Spleen (tissue), 11 donors: Measurements from ENCODE around the gene CAMTA1. TPM values are rescaled to one million over a fixed set of nuclear protein-coding genes. Genes with fewer than 3 reads are reported as not detected.

Experiments
- DNase-seq: peaks from one replicate; pipeline ENCODE4 v3.0.0-alpha.2; 2020
- H3K27ac ChIP-seq, 8 donors: fragments of 200-600 bp; sonication (generic) in 7 of 8; 1 replicate in 4 of 8; 2 replicates in 4 of 8; pipeline versions ENCODE4 v1.5.0 to v1.8.0; 2016 to 2021; ENCODE audit warnings: inconsistent platforms in 4 of 8, mild to moderate bottlenecking in 4 of 8, moderate library complexity in 1 of 8
- H3K27me3 ChIP-seq, 7 donors: fragments of 200-600 bp; sonication (generic) in 6 of 7; replicated peaks in 1 of 7; 1 replicate in 4 of 7; 2 replicates in 3 of 7; pipeline versions ENCODE4 v1.5.0 to v1.8.0; 2016 to 2021; ENCODE audit warnings: inconsistent platforms in 3 of 7, mild to moderate bottlenecking in 1 of 7
- H3K36me3 ChIP-seq, 6 donors: fragments of 200-600 bp; sonication (generic) in 5 of 6; 1 replicate in 4 of 6; 2 replicates in 2 of 6; pipeline versions ENCODE4 v1.5.0 to v1.8.0; 2016 to 2021; ENCODE audit warnings: inconsistent platforms in 2 of 6
- H3K4me1 ChIP-seq, 6 donors: fragments of 200-600 bp; sonication (generic) in 5 of 6; 1 replicate in 3 of 6; 2 replicates in 3 of 6; pipeline versions ENCODE4 v1.5.0 to v1.8.0; 2016 to 2021; ENCODE audit warnings: inconsistent platforms in 3 of 6
- H3K4me3 ChIP-seq, 8 donors: fragments of 200-600 bp; sonication (generic) in 7 of 8; 1 replicate in 4 of 8; 2 replicates in 4 of 8; pipeline versions ENCODE4 v1.5.0 to v1.8.0; 2016 to 2021; ENCODE audit warnings: inconsistent platforms in 4 of 8, mild to moderate bottlenecking in 4 of 8, moderate library complexity in 2 of 8
- H3K9me3 ChIP-seq, 8 donors: fragments of 200-600 bp; sonication (generic) in 7 of 8; 1 replicate in 4 of 8; 2 replicates in 4 of 8; pipeline versions ENCODE4 v1.5.0 to v1.8.0; 2016 to 2021; ENCODE audit warnings: inconsistent platforms in 4 of 8
- CTCF ChIP-seq, 11 experiments: fragments of 200-600 bp in 7 of 11; fragments of 450-650 bp in 4 of 11; sonication (generic) in 4 of 11; IDR thresholded peaks in 8 of 11; conservative IDR thresholded peaks in 3 of 11; 1 replicate in 7 of 11; 2 replicates in 4 of 11; pipeline versions ENCODE4 v1.4.0 to v1.8.0; 2016 to 2021; ENCODE audit warnings: antibody characterized with exemption in 11 of 11, inconsistent platforms in 4 of 11, mild to moderate bottlenecking in 1 of 11
- POLR2A ChIP-seq, 3 donors: fragments of 450-650 bp; IDR thresholded peaks; one replicate each; pipeline ENCODE4 v1.5.1; 2017; ENCODE audit warnings: antibody characterized with exemption in 3 of 3, mild to moderate bottlenecking in 1 of 3
- POLR2AphosphoS5 ChIP-seq, 3 donors: sonication (generic); formaldehyde crosslinking; IDR thresholded peaks; one replicate each; pipeline ENCODE4 v1.5.1; 2017; ENCODE audit warnings: antibody characterized with exemption in 3 of 3
- WGBS, 5 donors: extraction: QIAGEN DNeasy Blood & Tissue Kit in 3 of 5; methylation state at CpG; one replicate each; pipeline versions ENCODE4 v1.1.5 to v1.1.7; 2013 to 2018; 5-methylcytosine and 5-hydroxymethylcytosine counted together
- intact Hi-C: fragments of 100-400 bp; cut with DNase I; formaldehyde crosslinking; loops from one replicate; pipeline ENCODE4 v1.15.0; 2023; ENCODE audit warnings: low total_unique reads
- polyA plus RNA-seq, 3 donors: library from polyadenylated mRNA; stranded (reverse); fragments of 200-250 nt; gene quantifications; one replicate each; pipeline ENCODE4 v1.2.1, GENCODE V29; 2013
- total RNA-seq, 7 donors: library from RNA; depleted of rRNA in 3 of 7; stranded (reverse); fragments of >200 nt in 3 of 7; fragmentation: NEBNext Ultra II Directional in 4 of 7; extraction: Animal tissue kit (Norgen Biotek cat#: 25700) in 4 of 7; gene quantifications; one replicate each; pipeline versions ENCODE4 v1.1.0 to v1.2.1, GENCODE V29; 2016 to 2021
- donor health status: healthy with polysubstance abuse.
- donor health status: DM: no; HTN: no; CAD: no; lungs with moderate emphysema.
- donor health status: DM: no; HTN: no; CAD: no.
- donor health status: Bipolar disorder and iron deficiency.
- donor health status: healthy.
- donor health status: DM: no; HTN: no; CAD: no.
- donor health status: DM: yes; HTN: yes; CAD: no.

Gene CAMTA1
- total and polyA plus RNA-seq, 10 donors, result 53.0 to 106 (median 77.3) TPM

DNA sequence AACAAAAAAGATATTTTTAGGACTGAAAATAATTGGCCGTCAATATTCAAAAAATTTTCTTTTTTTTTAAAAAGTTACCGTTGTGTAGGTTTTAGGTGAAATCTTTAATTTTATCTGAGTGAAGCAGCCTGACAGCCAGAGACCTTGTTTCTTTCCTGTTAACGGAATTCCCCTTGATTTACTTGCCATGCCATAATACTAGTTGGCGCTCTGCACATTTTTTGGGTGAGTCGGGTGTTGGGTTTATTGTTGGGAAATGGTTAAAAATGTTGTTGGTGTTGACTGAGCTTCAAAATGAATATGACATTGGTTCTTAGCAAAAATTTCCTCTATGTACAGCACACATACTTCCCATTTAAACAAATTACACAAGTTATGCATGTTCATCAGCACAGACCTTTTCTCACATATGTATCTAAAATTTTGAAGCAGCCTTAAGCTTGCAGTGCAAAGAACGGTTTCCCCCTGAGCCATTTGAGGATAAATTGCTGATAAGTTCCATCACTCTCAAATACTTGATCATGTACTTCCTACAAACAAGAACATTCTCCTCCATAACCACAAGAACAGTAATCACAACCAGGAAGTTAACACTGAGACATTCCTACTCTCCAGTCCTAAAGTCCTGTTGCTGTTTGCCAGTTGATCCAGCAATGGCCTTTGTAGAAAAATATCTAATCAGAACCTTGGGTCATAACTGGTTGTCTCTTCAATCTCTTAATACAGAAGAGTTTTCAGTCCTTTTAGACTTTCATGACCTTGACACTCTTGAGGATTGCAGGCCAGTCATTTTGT lies 34.2 kb downstream of the CAMTA1 start:
- 40 to 58% (median 44%) methylated on average over 6 of the region's 6 CpGs for WGBS, 5 donors
- TF ChIP-seq POLR2AphosphoS5 (IDR thresholded peaks at IDR 0.05), result no peak
- no peak for TF ChIP-seq CTCF (IDR thresholded peaks at IDR 0.05 in 8 of 11, conservative IDR thresholded peaks at IDR 0.05 in 3 of 11)
- no peak for TF ChIP-seq POLR2A (IDR thresholded peaks at IDR 0.05)
- Histone ChIP-seq H3K4me3 (no peak overlapping the region), H3K36me3 (no peaks in the 10 kb centered on the region), H3K27me3 (no peaks in the 10 kb centered on the region), H3K27ac (peak overlapping the region; percentile 18 to 75 (median 62)), H3K4me1 (peaks cover 23 to 86% (median 52%) of the 10 kb centered on the region in 6 donors), H3K9me3 (no peaks in the 10 kb centered on the region)
- intact Hi-C loops, result no loop called here
- no peak for DNase-seq

GRCh38 chr1:6820899-6821298 lies 35.6 kb downstream of the CAMTA1 start:
- Histone ChIP-seq H3K27me3 (no peaks in the 10 kb centered on the region), H3K9me3 (no peaks in the 10 kb centered on the region), H3K4me1 (peaks cover 23 to 95% (median 56%) of the 10 kb centered on the region in 6 donors), H3K36me3 (peaks cover 0 to 11% (median 0%) of the 10 kb centered on the region in 6 donors), H3K27ac (peak overlapping the region in 7 of 8 donors; percentile 18 to 75 (median 66)), H3K4me3 (no peak overlapping the region)
- intact Hi-C loops, result no loop called here
- TF ChIP-seq POLR2AphosphoS5 (IDR thresholded peaks at IDR 0.05) (no peak), CTCF (IDR thresholded peaks at IDR 0.05 in 8 of 11, conservative IDR thresholded peaks at IDR 0.05 in 3 of 11) (no peak), POLR2A (IDR thresholded peaks at IDR 0.05) (no peak)
- WGBS, 5 donors, result 51 to 61% (median 58%) methylated on average over 2 of the region's 2 CpGs
- no peak for DNase-seq

DNA sequence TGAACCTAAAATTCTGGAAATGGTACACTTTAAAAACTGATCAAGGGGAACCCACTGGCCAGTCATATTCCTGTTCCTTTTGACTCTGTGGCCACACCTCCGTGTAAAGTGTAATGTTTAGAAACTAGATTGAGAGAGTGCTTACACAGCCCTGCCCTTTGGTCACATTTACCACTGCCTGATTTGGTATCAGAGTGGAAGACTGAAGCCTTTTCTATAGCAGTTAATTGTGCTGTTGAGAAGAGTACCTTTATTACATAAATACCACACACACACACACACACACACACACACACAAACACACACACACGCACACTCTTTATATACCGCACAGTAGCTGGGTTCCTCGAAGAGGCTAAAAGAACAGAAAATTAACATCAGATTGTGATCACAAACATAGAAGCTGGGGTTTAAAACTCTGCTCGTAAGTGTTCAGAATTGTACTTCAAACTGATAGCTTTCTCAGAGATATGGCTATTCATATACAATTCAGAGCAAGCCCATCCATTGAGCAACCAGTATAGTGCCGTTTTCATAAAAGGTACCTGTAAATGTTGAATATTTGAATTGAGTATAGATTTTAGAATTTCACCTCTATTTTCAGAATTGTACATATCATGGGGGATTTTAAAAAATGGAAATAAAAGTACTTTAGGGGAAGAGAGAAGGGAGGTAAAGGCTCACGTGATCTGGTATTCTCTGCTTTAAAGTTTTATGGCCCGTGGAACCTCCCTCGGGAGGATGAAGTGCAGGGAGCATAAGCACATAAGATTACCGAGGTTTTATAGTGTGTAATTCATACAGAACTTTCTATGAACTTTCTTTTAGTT lies 37.5 kb downstream of the CAMTA1 start:
- Histone ChIP-seq H3K9me3 (no peaks in the 10 kb centered on the region), H3K4me3 (no peak overlapping the region), H3K27me3 (no peaks in the 10 kb centered on the region), H3K27ac (peak overlapping the region in 5 of 8 donors; percentile 24 to 75 (median 48)), H3K36me3 (peaks cover 0 to 16% (median 0%) of the 10 kb centered on the region in 6 donors), H3K4me1 (peaks cover 23 to 84% (median 52%) of the 10 kb centered on the region in 6 donors)
- intact Hi-C loops, result no loop called here
- DNase-seq, result no peak
- TF ChIP-seq POLR2A (IDR thresholded peaks at IDR 0.05), result no peak
- TF ChIP-seq POLR2AphosphoS5 (IDR thresholded peaks at IDR 0.05), result no peak
- TF ChIP-seq CTCF (IDR thresholded peaks at IDR 0.05 in 8 of 11, conservative IDR thresholded peaks at IDR 0.05 in 3 of 11), result no peak
- WGBS, 5 donors, result 72 to 80% (median 78%) methylated on average over 10 of the region's 10 CpGs

GRCh38 chr1:6823793-6824192 lies 38.5 kb downstream of the CAMTA1 start:
- no peak for DNase-seq
- Histone ChIP-seq H3K27me3 (no peaks in the 10 kb centered on the region), H3K36me3 (peaks cover 0 to 19% (median 0%) of the 10 kb centered on the region in 6 donors), H3K9me3 (no peaks in the 10 kb centered on the region), H3K4me3 (no peak overlapping the region), H3K4me1 (peaks cover 23 to 73% (median 48%) of the 10 kb centered on the region in 6 donors), H3K27ac (peak overlapping the region; percentile 1 to 75 (median 32))
- intact Hi-C loops, result no loop called here
- no peak for TF ChIP-seq POLR2AphosphoS5 (IDR thresholded peaks at IDR 0.05)
- no peak for TF ChIP-seq CTCF (IDR thresholded peaks at IDR 0.05 in 8 of 11, conservative IDR thresholded peaks at IDR 0.05 in 3 of 11)
- no peak for TF ChIP-seq POLR2A (IDR thresholded peaks at IDR 0.05)
